ENCODE measurements around the gene NDUFS7. TPM values are rescaled to one million over a fixed set of nuclear protein-coding genes. Genes with fewer than 3 reads are reported as not detected.
A peak's percentile ranks its signal among the peaks of the same experiment; 100 is the strongest.

The NDUFS7 gene
- total and polyA plus RNA-seq, 2 donors (not counting 3 experiments of a cell fraction or from before 2014, with no cell fraction given), result 101 to 224 TPM

GRCh38 chr19:1411255-1412191 lies 27.8 kb downstream of the NDUFS7 start:
- Histone ChIP-seq H3K9ac (replicated peaks; ENCODE audit: extremely low read depth, insufficient read depth, low read length) (no peak overlapping the region), H3K4me3 (replicated peaks in 1 of 3; ENCODE audit: insufficient read depth in 1 of 3, low read depth in 1 of 3, low read length in 3 of 3) (no peak overlapping the region), H3K79me2 (ENCODE audit: control insufficient read depth, insufficient read depth, low read length) (peaks cover 85% of the 10 kb centered on the region), H3K4me2 (ENCODE audit: insufficient read depth, low read length) (no peak overlapping the region), H3K27me3 (ENCODE audit: control insufficient read depth in 2 of 2, insufficient read depth in 2 of 2, low read length in 2 of 2) (no peaks in the 10 kb centered on the region), H3K9me1 (replicated peaks; ENCODE audit: control insufficient read depth, extremely low read depth, insufficient read depth, low read length) (no peaks in the 10 kb centered on the region), H2AFZ (ENCODE audit: low read depth, low read length) (no peak overlapping the region), H3K4me1 (ENCODE audit: control insufficient read depth, extremely low read depth, insufficient read depth, low read length) (peaks cover 42% of the 10 kb centered on the region), H3K36me3 (ENCODE audit: control insufficient read depth in 2 of 2, extremely low read depth in 1 of 2, insufficient read depth in 2 of 2, low read length in 2 of 2) (peaks cover 0 to 6% of the 10 kb centered on the region in 2 experiments), H3K27ac (ENCODE audit: insufficient read depth, low read depth, low read length) (peak overlapping the region; percentile 92), H4K20me1 (replicated peaks; ENCODE audit: control insufficient read depth, extremely low read depth, insufficient read depth, low read length) (no peaks in the 10 kb centered on the region), H3K9me3 (replicated peaks; ENCODE audit: control insufficient read depth, insufficient read depth, low read length) (no peaks in the 10 kb centered on the region)
- no TSS peak for BruUV-seq (replicated peaks)
- ChIA-PET POLR2A (interaction anchor here (0.6 kb wide), 1 partner anchor 30 kb away, joined by 4 read pairs; no protein-coding TSS in a partner anchor), CTCF (no interaction called here)
- TF ChIP-seq MYC (IDR thresholded peaks at IDR 0.05; ENCODE audit: low read depth, low read length) (no peak), MAX (IDR thresholded peaks at IDR 0.05; ENCODE audit: insufficient read depth, insufficient read length) (no peak), JUN (IDR thresholded peaks at IDR 0.05; ENCODE audit: borderline replicate concordance, insufficient read depth, insufficient read length, low read depth) (no peak), GATA2 (IDR thresholded peaks at IDR 0.05; ENCODE audit: insufficient read depth, insufficient read length, low read depth, low read length) (no peak), POLR2A (IDR thresholded peaks at IDR 0.05; ENCODE audit: low read depth, low read length) (no peak), EZH2 (IDR thresholded peaks at IDR 0.05; ENCODE audit: borderline replicate concordance, low read depth, low read length, severe bottlenecking) (no peak), POLR2AphosphoS5 (IDR thresholded peaks at IDR 0.05; ENCODE audit: insufficient read depth, low read depth, low read length) (no peak), FOS (IDR thresholded peaks at IDR 0.05; ENCODE audit: borderline replicate concordance, insufficient read depth, low read length) (no peak)
- TF ChIP-seq, protein P1, sequence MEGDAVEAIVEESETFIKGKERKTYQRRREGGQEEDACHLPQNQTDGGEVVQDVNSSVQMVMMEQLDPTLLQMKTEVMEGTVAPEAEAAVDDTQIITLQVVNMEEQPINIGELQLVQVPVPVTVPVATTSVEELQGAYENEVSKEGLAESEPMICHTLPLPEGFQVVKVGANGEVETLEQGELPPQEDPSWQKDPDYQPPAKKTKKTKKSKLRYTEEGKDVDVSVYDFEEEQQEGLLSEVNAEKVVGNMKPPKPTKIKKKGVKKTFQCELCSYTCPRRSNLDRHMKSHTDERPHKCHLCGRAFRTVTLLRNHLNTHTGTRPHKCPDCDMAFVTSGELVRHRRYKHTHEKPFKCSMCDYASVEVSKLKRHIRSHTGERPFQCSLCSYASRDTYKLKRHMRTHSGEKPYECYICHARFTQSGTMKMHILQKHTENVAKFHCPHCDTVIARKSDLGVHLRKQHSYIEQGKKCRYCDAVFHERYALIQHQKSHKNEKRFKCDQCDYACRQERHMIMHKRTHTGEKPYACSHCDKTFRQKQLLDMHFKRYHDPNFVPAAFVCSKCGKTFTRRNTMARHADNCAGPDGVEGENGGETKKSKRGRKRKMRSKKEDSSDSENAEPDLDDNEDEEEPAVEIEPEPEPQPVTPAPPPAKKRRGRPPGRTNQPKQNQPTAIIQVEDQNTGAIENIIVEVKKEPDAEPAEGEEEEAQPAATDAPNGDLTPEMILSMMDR (IDR thresholded peaks at IDR 0.05; ENCODE audit: extremely low read depth in 1 of 2, insufficient read depth in 1 of 2, low read depth in 1 of 2, low read length in 2 of 2), result no peak
- DNase-seq (ENCODE audit: low read depth, low spot score), result no peak
- intact Hi-C loops (cut with micrococcal nuclease) (no loop called here), dilution Hi-C loops (cut with MboI; ENCODE audit: extremely low pct_ligation_motif_present, low sequenced_read_pairs) (no loop called here)
- FAIRE-seq, result no peak
